HG02981 (cell line): Measurements from ENCODE around the gene TDRD9.

Source experiments
- ATAC-seq: cut with Tn5 transposase; IDR thresholded peaks from one replicate; pipeline ENCODE4 v1.9.1; 2021; ENCODE audit warnings: mild to moderate bottlenecking, moderate library complexity; ENCODE audit not compliant: unreplicated experiment

Gene TDRD9

DNA sequence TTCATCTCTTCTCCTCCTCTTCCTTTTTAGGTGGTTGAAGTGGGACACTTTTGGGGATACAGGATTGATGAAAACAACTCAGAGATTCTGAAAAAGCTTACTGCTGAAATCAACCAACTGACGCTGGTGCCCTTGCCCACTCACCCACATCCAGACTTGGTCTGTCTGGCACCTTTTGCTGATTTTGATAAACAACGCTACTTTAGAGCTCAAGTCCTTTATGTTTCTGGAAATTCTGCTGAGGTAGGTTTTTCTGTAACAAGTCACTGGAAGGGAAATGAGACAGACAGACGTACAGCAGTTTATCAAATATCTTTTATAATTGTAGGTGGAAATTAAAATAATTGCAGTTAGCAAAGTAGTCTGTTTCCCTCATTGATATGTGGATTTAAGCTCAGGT is 97.3 kb downstream of the TDRD9 start:
- no peak for ATAC-seq

DNA sequence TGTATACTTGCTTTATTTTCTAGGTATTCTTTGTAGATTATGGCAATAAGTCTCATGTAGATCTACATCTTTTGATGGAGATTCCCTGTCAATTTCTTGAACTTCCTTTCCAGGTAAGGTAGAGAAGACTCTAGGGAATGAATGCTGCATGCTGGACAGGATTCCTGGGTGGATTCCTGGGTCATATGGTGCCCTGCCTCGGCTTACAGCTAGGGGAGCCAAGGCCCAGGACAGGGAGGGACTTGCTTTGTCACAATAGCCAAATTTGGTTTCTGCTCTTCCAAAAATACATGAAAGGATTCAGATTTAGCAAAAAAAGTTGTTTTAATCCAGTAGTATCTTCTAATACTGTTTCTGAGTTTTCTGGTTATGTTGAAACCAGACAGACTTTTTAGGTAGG is 97.8 kb downstream of the TDRD9 start:
- ATAC-seq, result no peak

DNA sequence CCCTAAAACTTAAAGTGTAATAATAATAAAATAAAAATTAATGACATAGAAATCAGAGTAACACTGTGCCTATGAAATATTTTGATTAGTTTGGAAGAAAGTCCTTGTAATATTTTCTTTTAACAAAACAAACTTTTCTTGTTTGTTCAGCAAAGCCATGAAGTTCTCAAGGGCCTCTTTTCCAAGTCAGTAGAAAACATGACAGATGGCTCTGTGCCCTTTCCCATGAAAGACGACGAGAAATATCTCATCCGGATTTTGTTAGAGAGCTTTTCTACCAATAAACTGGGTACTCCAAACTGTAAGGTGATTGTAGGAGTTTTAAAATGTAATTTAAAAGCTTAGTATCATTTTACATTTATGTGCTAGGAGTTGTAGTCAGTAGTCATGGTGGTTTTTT is 102.7 kb downstream of the TDRD9 start:
- ATAC-seq, result no peak

DNA sequence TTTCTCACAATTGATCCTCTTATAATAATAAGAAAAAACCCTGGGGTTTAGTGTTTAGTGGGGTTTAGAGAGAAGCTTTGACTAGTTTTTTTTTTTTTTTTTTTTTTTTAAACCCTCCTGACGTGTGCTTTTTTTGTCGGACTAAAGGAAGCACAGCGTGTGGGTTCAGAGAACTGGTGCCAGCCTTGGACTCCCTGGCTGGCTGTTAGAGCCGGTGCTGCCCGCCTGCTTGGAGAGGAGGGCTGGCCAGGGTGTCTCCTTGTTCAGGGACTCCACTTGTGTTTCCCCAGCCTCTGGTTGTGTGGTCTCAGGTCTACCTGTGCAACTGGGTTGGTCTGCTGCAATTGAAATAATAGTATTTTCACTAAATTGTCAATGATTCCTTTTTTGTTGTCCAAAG is 103.1 kb downstream of the TDRD9 start:
- no peak for ATAC-seq

DNA sequence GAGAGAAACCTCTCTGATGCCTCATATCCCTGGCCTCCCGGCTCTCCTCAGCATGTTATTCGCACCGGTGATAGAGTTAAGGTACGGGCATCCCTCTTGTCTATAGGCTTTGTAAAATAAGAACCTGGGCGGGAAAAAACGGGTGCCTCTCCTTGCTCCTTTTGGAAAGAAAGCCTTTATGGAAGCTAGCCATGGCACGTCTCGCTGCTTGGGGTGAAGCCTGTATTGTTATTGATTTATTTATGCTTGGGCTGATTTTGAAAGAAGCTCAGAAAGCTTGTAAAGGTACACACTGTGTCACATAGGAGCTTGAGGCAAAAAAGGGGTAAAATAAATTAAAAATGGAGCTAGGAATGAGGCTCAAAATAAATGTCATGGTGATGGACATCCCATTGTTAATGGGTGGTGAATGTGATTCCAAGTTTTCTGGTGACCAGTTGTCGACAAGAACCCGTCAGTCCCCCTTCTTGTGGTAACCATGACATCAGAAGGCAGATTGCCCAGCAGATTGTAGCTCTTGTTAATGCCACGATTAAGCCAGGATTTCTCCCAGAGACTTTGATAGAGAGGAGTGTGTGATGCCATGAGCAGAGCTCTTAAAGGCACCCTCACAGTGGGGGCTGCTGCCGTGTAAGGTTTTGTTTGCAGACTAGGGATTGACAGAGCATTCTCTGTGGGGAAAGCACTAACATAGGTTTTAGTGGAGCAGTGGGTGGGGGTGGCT is 106.9 kb downstream of the TDRD9 start:
- no peak for ATAC-seq

DNA sequence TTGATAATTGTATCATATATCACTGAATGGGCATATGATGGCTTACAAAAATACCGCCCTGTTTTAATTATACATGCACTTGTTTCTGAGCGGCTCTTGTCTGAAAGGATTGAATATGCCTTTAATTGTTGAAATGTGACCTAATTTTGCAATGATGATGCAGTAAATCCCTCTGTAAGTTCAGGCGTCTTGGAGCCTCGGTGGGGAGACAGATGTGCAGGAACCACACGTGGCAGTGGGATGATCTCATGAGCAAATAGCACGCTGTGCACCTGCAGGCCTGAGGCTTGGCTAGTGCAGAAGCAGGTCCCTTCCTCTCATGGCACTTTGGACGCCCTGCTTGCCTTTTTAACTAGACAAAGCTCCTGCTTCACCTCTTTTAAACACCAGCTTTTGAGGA is 108.0 kb downstream of the TDRD9 start:
- no peak for ATAC-seq

DNA sequence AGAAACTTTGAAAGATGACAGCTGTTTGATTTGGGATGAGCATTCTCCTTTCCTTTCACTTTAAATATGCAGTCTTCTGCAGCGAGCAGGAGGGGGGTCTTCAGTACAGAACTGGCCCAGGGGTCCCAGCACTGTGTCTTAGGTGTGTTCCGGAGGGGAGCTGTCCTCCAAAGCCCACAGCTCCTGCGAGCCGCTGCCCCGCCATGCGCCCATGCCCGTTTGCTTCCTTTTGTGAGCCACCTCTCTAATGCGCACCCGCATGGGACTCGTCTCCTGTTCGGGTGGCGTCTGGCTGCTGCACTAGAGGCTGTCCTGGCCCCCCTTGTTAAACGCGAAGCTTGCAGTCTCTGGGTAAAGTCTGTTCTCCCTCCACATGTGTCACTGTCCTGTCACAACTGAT is 108.8 kb downstream of the TDRD9 start:
- ATAC-seq, result no peak

DNA sequence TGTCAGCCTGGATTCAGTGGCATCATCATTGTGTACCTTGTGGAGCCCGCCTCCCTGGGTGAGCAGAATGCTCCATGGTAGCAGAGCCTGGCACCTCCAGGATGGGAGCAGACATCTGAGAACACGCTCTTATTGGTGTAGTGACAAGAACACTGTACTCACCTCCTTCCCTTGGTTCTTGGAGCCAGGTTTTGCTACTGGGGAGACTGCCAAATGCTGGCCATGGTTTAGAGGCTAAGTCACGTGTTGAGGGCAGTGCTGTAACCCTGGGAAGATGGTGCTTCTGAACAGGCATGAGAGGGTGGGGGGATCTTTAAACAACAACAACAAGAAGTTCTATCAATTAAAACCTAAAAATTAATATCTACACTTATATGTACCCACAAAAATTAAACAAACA is 109.6 kb downstream of the TDRD9 start:
- no peak for ATAC-seq

DNA sequence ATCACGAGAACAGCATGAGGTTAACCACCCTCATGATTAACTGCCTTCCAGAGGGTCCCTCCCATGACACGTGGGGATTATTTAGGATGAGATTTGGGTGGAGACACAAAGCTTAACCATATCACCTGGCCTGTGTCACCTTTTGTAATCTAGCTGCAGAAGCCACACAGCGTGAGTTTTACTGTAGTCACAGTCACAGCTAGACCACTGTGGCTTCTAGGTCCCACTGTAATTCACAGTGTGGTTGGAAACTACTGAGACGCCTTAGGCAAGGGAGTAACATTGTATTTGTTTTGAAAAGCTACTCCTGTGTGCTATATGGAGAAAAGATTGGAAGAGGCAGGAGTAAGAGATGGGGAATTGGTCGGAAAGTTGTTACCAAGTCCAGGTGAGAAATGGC is 111.0 kb downstream of the TDRD9 start:
- no peak for ATAC-seq

DNA sequence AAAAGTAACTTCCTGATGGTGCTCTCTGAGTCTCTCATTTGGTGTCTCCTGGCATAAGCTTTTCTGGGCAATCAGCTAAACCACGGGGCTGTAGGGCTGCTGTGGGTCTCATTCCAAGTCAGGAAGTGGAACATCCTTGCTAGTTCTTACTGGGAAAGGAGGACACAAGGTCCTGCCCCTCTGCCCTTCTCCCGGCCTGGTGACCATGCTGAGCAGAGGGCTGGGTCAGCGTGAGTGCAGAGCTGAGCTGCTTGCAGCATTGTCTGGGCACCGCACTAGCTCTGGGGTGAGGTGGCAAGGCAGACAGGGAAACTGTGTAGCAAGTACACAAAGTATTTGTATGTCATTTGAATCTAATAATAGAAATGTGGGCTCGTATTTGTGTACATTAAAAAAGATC is 112.3 kb downstream of the TDRD9 start:
- ATAC-seq, result no peak

DNA sequence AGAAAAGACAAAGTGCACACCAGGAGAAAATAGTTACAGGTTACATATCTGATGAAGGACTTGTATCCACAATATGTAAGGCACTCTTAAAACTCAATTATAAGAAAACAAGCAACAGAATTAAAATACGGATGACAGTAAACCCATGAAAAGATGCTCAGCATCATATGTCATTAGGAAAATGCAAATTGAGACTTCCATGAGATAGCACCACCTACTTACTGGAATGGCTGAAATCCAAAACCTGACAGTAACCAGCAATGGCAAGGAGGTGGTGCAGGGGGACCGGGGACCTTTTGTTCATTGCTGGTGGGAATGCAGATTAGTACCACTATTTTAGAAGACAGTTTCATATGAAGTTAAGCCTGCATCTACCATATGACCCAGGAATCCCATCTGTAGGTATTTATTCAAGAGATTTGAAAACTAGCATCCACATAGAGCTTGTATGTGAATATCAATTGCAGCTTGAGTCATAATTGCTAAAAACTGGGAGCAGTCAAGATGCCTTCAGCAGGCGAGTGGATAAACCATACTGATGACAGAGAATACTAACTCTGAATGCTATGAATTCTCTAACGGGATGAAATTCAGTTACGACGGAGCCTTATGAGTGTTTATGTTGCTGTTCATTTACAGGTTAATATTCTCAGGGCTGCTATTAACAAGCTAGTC is 113.3 kb downstream of the TDRD9 start:
- no peak for ATAC-seq

DNA sequence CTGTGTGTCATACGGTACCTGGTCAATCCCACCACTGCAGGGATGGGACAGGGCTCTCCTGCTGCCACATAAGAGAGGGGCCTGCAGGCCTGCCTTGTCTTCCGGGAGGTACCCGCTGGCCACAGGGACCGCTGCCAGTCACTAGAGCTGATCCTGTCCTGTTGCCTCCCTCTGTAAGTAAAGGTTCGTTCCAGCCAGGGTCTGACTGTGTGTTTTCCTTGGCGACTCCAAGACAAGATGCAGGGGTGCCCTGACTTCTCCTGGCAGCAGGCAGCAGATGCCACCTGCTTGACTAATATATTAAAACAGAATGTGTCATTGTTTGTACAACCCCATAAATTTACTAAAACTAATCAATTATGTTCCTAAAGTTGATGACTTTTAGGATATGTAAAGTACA is 115.8 kb downstream of the TDRD9 start:
- no peak for ATAC-seq

DNA sequence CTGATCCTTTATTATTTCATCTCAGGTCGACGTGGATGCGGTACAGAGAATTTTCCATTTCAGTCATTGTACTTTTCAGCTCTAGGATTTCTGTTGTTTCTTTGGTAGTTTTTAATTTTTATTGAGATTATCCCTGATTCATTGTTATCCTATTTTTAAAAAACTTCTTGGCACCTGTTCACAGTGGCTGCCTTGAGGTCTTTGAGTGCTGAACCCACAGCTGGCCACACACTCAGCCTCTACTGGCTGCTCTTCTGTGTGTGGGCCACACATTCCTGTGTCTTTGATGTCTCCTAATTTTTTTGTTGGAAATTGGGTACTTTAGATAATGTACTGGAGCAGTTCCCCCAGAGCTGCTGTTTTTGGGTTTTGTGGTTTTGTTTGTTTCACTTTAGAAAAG is 119.5 kb downstream of the TDRD9 start:
- ATAC-seq, result no peak

DNA sequence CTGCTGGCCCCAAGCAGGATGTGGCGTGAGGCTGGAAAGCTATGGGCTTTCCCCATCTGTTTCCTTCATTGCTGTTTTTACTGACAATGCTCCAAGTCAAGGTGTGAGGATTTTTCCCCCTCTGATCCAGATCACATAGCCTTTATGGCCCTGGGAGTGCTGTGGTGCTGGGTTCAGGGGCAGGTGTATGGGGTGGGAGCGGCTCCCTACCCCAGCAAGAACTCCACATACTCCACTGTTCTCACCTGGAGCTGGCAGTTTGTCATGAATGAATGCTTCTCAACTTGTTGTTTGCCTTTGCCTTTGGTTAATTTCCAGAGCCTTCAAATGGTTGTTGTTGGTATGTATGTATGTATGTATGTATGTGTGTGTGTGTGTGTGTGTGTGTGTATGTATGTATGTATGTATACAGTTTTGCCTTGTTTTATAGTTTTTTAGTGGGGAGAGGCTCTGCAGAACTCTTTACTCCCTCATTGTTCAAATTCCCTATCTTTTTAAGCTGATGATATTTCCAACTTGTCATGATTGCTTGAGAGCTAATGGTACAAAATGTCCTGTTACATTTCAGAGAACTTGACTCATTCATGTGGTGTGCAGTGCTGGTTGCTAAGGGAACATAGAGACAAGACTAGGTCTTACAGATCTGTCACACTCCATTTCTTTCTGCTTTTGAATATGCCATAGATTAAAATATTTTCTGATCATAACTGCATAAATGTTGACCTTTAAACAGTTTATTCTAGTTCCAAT is 120.7 kb downstream of the TDRD9 start:
- no peak for ATAC-seq

DNA sequence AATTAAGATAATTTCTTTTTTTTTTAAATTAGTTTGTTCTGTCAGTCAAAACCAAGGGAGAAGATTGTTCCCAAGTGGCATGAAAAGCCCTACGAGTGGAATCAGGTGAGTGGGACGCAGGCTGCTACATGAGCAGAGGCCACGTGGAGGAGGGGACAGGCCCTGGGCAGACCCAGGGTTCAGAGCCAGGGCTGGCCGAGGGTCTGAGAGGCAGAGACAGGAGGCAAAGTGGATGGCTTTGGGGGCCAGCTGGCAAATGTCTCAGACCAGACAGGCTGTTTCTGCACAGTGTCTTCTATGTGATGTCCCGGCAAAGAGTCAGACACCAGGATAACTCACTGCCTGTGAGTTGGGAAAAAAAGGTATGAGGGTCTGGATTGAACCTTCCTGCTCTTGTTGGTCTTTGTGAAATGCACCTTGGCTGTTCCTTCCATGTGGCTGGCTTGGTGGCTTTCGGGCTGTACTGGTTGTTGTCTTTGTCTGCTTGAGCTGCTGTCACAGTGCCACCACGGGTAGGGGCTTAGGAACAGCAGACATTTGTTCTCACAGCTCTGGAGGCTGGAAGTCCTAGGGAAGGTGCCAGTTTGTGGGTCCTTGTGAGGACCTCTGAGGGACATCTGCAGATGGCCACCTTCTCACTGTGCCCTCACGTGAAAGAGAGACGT is 121.5 kb downstream of the TDRD9 start:
- ATAC-seq, result no peak

DNA sequence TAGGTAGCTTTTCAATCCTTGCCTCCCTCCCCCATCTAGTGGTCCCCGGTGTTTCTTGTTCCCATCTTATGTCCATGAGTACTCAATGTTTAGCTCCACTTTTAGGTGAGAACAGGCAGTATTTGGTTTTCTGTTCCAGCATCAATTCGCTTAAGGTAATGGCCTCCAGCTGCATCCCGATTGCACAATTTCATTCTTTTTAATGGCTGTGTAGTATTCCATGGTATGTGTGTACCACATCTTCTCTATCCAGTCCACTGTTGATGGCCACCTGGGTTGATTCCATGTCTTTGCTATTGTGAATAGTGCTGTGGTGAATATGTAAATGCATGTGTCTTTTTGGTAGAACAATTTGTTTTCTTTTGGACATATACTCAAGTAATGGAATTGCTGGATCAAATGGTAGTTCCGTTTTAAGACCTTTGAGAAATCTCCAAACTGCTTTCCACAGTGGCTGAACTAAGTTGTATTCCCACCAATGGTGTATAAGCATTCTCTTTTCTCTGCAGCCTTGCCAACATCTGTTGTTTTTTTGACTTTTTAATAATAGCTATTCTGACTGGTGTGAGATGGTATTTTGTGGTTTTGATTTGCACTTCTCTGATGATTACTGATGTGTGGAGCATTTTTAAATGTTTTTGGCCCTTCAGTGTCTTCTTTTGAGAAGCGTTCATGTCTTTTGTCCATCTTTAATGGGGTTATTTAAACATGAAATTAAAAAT is 123.0 kb downstream of the TDRD9 start:
- no peak for ATAC-seq

DNA sequence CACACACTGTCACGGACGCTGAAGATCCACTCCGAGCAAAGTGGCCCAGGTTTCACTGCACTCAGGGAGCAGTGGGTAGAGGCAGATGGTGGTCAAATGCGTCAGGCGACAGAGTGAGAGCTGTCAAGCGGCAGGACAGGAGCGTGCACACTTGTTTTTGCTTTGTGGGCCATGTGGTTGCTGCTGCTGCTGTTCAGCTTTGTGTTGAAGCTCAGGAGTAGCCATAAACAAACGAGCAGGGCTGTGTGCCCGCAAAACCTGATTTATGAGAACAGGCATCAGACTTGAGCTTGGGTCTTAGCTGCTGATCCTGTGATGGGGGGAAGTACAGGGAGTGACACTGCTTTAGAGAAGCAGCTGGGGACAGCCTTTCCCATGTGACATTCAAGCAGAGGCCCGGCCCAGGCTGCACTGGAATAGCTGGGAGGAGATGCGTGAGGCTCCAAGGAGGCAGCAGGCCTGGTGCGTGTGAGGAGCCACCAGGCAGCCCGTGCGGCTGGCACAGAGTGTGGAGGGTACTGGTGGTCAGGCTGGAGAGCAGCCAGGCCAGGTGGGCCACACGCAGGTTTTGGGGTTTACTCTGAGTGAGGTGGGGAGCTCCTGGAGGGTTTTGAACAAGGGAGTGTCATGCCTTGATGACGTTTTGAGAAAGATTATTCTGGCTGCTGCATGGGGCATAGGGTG is 126.1 kb downstream of the TDRD9 start:
- no peak for ATAC-seq

DNA sequence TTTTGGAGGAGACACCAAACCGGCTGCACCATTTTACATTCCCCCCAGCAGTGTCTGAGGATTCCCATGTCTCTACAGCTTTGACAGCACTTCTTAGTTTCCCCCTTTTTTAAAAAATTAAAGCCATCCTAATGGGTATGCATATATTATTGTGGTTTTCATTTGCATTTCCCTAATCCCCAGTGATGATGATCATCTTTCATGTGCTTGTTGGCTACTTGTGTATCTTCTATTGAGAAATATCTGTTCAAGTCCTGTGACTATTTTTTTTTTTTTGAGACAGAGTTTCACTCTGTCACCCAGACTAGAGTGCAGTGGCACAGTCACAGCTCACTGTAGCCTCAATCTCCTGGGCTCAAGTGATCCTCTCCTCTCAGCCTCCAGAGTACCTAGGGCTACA is 134.0 kb downstream of the TDRD9 start:
- ATAC-seq, result no peak

DNA sequence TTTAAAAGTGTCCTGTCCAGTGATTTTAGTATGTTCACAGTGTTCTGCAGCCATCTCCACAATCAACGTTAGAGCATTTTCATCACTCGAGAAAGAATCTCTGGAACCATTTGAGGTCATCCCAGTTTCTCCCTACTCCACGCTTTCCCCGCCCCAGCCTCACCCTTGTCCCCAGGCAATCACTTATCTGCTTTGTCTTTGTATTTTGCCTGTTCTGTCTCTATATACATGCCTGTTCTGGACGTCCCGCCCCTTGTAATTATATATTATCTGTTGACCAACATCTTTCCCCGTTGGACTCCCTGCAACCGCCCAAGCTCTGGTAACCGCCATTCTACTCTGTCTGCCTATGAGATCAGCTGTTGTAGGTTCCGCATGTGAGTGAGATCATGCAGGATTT is 135.7 kb downstream of the TDRD9 start:
- ATAC-seq, result no peak

DNA sequence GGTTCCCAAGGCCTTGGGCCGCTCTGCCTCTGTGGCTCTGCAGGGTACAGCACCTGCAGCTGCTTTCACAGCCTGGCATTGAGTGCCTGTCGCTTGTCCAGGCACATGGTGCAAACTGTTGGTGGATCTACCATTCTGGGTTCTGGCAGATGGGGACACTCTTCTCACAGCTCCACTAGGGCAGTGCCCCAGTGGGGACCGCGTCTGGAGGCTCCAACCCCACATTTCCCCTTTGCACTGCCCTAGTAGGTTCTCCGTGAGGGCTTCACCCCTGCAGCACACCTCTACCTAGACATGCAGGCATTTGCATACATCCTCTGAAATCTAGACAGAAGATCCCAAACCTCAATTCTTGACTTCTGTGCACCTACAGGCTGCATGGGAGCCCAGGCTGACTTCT is 138.0 kb downstream of the TDRD9 start:
- ATAC-seq, result no peak
